HT1080 (cell line): ENCODE measurements around the gene STOM. TPM values are rescaled to one million over a fixed set of nuclear protein-coding genes. Genes with fewer than 3 reads are reported as not detected.

ENCODE experiments used
- DNase-seq: peaks from one replicate; pipeline ENCODE4 v3.0.0-alpha.2; 2015; ENCODE audit warnings: low read depth
- total RNA-seq: library from RNA; depleted of rRNA; stranded (reverse); fragments of >200 nt; shearing (Covaris generic); gene quantifications from 2 replicates; pipeline ENCODE4 v1.2.3, GENCODE V29; 2014

The STOM gene
- total RNA-seq, 1 experiment from 2014 or later, result 5.4 TPM

DNA sequence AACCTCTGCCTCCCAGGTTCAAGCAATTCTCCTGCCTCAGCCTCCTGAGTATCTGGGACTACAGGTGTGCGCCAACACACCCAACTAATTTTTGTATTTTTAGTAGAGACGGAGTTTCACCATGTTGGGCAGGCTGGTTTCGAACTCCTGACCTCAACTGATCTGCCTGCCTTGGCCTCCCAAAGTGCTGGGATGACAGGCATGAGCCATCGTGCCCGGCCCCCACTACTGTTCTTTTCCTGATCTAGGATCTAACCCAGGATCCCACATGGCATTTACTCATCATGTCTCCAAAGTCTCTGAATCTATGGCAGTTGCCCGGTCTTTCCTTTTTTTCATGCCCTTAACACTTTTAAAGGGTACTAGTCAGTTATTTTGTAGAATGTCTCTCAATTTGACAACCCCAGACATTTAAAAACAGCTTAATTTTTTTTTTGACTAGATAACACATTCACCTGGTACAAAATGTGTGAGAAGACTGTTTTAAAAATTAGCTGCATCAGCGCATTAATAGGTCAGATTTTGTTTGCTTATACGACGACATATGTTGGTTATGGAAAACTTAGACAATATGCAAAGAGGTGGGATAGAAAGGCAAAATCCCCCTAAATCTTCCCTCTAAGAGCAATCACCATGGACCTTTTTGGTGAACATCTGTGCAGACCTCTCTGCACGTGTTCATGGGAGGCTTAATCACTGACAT is 46.5 kb downstream of the STOM start:
- no peak for DNase-seq

DNA sequence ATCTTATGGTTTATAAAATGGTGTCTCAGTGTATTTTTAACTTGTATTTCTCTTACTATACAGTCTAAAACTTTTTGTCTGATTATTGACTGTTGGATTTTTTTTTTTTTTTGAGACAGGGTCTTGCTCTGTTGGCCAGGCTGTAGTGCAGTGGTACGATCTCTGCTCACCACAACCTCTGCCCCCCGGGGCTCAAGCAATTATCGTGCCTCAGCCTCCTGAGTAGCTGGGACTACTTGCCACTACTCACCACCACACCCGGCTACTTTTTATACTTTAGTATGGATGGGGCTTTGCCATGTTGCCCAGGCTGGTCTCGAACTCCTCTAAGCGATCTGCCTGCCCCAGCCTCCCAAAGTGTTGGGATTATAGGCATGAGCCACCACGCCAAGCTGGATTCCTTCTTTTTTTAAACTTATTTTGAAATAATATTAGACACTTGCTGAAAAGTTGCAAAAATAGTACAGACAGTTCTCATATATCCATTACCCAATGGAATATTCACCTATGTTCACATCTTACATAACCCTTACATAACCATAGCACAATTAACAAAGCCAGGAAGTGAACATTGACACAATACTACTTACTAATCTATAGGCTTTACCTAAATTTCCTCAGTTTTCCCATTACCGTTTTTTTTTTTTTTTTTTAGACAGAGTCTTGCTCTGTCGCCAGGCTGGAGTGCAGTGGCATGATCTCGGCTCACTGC is 47.2 kb downstream of the STOM start:
- DNase-seq, result no peak

DNA sequence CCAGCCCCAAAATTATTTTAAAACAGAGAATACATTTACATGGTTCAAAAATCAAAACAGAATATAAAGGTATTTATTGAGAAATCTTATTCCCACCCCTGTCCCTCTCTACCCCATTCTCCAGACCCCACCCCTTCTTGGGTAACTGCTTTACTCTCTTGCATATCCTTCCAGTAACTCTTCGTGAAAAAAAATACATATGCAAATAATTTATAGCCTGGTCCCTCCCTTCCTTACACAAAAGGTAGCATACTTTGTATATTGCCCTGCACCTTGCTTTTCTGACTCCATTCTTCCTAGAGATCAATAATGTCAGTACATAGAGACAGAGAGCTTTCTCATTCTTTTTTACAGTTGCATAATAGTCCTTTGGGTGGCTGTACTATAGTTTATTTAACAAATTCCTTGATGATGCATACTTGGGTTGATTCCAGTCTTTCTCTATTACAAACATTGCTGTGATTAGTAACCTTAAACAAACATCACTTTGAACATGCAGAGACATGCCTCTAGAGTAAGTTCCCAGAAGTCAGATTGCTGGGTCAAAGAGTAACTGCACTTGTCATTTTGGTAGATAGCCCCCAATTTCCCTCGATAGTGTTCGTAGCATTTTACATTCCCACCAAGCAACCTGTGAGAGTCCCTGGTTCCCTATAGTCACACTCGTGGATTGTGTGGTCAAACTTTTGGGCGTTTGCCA is 47.9 kb downstream of the STOM start:
- DNase-seq, result peak; percentile 93

DNA sequence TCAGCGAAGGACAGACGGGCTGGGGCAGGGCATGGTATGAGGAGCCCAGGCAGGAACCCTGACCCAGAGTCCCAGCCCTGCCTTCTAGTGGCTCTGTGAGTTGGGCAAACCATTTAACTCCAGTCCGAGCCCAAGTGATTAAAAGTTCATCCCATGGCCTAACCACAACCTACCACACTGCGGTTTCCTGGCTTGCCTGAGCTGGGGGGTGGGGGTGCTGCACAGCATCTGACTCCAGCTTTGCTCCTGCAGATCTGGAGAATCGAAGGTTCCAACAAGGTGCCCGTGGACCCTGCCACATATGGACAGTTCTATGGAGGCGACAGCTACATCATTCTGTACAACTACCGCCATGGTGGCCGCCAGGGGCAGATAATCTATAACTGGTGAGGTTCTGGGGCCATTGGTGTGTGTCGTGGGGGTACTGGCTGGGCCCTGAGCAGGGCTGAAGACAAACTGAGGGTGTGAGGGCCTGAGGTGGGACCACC is 49.0 kb downstream of the STOM start:
- DNase-seq, result peak; percentile 79

DNA sequence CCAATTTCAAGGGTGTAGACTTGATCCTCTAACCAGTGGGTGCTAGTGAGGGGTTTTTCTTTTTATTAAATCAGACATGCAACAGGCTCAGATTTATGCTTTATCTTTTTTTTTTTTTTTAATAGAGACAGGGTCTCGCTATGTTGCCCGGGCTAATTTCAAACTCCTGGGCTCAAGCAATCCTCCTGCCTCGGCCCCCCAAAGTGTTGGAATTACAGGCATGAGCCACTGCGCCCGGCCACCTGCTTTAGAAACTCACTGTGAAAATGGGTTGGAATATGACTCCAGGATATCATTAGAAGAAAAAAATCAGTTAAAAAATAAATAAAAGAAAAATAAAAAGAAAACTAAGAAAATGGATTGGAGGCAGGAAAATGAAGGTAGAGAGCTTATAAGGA is 50.7 kb downstream of the STOM start:
- DNase-seq, result no peak

DNA sequence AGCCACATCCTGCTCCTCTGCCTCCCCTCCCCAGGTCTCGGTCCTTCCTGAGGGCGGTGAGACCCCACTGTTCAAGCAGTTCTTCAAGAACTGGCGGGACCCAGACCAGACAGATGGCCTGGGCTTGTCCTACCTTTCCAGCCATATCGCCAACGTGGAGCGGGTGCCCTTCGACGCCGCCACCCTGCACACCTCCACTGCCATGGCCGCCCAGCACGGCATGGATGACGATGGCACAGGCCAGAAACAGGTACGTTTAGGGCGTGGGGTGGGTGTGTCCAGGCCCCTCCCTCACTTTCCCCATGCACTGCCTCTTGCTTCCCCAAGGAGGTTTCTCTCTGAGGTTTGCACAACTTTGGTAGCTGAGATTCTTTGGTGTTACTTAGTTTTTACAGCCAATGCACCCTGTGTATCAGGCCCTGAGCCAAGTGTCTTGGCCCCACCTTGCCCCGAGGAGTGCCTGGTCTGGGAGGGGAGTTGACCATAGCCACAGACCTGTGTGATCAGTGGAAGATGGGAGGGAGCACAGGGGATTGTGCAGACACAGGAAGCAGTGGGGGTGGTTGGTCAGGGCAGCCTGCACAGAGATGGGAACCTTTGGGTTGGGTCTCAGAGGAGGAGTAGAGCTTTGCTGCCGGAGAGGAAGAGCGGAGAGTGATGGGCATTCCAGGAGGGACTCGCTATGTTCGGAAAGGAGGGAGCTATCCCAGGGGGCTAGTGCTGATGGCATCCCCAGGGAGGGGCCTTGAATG is 51.2 kb downstream of the STOM start:
- DNase-seq, result no peak

DNA sequence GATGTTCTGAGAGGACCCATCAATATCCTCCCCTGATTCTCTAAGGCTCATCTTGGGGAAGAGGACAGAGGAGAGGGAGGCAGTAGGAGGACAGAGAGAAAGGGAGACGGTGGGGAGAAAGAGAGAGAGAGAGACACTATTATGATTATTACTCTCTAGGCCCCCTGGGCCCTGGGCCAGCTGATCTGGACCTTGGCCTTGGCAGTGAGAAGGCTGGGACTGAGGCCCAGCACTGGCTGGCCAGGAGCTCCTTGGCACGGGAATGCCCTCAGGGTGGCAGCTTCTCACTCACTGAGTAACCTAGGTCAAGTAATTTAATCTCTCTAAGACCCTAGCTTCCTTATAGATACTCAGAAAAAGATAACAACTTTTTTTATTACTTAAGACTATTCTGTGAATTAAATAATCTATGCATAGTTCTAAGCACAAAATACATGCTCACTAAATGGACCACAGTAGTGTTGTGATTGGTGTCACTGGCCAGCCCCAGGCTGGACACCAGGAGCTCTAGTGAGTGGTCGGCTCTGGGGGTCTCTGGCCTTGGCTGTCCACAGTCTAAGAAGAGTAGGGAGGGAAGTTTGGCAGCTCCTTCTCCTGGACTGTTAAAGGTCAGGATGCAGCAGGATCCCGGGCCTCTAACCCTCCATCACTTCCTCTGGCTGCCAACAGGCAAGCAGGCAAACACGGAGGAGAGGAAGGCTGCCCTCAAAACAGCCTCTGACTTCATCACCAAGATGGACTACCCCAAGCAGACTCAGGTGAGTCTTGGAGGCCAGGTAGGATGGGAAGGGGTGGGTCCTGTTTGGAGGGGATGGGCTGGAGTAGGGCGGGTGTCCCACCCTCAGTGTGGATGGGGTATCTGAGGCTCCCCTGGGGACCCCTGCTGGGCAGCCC is 52.1 kb downstream of the STOM start:
- no peak for DNase-seq

DNA sequence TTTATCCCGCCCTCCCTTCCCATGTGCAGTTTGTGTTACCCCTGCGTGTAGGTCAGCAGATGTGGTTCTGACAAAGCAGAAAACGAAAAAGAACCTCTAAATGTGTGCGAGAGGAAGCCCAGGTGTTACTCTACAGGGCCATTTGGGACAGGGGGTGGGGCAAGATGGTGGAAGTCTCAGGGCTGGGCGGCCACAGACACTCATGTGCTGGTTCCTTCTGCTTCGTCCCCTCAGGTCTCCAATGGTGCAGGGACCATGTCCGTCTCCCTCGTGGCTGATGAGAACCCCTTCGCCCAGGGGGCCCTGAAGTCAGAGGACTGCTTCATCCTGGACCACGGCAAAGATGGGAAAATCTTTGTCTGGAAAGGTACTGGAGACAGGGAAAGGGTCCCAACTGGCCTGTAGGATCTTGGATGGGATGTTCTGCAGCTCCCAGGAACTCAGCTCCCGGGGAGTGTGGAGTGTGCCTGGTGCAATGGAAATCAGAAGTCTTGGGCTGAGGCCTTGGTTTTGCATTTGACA is 53.1 kb downstream of the STOM start:
- DNase-seq, result no peak

DNA sequence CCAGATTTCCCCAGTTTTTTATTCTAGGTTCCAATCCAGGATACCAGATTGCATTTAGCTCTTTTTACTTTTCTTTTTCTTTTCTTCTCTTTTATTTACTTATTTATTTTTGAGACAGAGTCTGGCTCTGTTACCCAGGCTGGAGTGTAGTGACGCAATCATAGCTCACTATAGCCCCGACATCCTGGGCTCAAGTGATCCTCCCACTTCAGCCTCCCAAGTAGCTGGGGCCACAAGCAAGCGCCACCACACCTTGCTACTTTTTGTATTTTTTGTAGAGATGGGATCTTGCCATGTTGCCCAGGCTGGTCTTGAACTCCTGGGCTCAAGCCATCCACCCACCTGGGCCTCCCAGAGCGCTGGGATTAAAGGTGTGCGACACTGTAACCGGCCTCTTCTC is 53.7 kb downstream of the STOM start:
- no peak for DNase-seq

DNA sequence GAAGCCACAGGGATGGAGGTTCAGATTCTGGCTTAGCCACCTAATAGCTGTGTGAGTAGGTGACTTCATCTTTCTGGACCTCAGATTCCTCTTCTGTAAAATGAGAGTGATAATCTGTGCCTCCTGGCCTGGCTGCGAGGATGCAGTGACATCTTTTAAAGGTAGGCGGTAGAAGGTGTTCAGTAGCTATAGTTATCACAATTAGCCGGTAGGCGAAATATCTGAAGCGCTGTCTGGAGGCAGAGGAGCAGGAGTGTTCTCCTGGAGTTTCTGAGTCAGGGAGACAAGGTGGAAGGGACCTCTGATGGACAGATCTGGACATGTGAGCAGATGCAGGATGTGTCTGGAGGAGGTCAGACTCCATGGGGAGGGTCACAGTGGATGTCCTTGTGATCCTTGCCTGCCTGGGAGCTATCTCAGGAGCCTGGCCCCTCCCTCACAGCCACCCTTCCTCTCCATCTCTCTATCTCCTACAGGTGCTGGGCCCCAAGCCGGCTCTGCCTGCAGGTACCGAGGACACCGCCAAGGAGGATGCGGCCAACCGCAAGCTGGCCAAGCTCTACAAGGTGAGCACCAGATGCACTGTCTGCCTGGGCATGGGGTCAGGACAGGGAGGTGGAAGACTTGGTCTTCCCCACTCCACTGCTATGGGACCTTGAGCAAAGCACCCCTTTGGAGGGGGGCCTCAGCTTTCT is 56.4 kb downstream of the STOM start:
- DNase-seq, result no peak

DNA sequence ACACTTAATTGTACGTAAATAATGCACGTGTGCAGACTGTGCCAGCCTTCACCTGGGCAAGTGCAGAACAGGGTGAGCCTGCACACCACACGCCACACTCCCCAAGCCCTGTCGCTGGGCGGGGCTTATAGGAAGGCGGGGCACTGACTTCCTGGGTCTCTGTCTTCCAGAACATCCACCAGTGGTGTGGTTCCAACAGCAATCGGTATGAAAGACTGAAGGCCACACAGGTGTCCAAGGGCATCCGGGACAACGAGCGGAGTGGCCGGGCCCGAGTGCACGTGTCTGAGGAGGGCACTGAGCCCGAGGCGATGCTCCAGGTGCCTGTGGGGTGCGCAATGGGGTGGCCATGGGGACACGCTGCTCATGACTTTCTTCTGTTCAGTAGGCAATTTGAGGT is 57.9 kb downstream of the STOM start:
- no peak for DNase-seq

DNA sequence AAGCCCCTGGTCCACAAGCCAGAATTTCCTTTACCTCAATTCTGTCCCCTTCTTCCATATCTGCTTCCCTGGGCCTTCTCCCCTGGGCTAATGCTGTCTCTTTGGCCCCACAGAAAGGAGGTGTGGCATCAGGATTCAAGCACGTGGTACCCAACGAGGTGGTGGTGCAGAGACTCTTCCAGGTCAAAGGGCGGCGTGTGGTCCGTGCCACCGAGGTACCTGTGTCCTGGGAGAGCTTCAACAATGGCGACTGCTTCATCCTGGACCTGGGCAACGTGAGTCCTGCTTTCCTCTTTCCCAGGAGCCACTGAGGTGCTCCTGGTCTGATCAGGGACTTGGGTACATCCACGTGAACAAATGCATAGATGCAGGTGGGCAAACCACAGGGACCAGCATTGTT is 59.5 kb downstream of the STOM start:
- DNase-seq, result no peak

DNA sequence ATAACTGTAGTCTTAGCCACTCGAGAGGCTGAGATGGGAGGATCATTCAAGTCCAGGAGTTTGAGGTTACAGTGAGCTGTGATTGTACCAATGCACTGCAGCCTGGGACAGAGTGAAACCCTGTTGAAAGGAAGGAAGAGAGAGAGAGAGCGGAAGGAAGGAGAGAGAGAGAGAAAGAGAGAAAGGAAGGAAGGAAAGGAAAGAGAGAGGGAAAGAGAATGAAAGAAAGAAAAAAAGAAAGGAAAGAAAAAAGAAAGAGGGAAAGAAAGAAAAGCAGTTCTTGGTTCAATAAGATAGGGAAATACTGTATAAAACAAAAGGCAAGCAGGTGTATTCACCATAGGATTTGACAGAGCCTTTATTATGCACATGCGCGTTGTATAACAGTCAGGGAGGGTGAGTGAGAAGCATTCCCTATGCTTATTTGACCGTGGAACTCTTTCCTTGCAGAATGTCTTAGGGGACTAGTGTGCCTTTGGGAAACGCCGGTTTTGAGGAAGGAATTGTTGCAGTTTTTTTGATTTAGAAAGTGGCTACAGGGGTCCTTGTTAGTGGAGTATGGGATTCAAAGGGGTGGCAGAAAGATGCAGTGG is 60.1 kb downstream of the STOM start:
- no peak for DNase-seq

DNA sequence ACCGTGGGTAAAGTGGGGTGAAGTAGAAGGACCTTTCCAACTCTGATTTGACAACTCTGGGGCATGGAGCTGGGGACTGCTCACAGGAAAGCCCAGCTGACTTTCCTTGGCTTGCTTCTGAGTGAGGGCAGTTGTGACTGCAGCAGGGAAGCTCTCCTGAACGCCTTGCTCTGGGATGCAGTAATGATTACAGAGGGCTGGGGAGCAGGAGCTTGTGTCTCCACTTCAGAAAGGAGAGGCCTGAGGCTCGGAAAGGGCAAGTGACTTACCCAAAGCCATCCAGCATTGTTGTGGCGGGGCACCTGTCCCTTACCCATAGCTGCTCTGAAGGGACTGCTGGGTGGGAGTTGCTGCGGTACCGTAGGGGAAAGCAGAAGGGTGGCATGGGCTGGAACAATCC is 60.9 kb downstream of the STOM start:
- no peak for DNase-seq

DNA sequence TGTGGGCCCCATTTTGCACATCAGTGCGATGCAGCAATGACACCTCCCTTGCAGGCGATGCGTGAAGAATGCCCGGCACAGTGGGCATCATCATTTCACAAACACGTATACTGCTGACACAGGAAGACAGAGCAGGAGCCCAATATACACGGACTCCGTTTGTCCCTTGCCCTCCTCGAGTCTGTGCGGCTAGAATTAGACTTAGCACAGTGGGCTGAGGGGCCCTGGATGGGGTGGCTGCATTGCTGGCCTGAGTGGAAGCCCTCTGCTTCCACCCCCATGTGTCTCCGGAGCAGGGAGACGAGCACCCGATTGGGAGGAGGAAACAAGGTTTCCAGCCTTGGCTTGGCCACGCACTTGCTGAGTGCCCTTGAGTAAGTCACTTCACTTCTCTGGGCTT is 61.3 kb downstream of the STOM start:
- no peak for DNase-seq

DNA sequence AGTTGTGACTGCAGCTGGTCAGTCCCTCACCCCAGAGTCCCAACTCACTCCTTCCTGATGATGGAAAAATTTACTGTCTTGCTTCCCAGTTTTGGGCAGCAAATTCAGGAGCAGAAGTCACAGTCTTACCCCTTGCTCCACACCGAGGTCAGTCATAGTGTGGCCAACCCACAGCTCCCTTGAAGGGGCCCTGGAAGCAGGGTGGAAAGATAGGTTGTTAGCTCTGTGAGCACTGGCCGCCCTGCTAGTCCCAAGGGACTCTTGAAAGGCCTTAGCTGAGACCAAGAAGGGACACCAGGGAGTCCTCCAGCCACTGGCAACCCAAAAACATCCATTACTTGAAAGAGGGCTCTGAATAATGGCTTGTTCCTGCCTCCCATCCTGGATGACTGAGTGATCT is 62.1 kb downstream of the STOM start:
- no peak for DNase-seq

DNA sequence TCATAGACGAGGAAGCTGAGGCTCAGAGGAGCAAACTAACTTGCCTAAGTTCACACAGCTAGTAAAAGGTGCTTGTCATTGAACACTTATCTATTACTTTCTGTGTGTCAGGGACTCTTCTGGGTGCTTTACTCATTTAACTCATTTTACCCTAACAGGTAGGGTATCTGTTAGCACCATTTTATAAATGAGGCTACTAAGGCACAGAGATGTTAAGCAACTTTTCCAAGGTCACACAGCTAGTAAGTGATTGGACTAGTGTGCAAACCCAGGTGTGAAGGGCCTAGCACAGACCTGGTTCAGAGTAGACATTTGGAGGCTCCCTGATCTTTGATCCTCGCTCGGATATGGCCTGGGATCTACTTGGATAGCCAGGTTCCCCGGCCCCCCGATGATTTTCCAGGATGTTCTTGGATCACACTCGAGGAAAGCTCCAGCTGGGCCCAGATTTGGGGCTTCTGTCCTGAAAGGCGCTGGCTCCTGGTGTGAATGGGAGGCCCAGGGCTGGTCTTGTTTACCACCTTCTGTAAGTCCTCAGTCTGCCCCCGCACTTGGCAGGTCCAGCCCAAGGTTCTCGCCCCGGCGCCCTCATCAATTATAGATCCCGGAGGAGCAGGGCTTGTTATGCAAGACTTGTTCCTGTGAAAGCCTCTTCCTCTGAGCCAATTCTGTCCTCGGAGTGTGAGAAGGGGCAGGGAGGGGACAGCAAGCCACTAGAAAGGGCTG is 64.6 kb downstream of the STOM start:
- no peak for DNase-seq

DNA sequence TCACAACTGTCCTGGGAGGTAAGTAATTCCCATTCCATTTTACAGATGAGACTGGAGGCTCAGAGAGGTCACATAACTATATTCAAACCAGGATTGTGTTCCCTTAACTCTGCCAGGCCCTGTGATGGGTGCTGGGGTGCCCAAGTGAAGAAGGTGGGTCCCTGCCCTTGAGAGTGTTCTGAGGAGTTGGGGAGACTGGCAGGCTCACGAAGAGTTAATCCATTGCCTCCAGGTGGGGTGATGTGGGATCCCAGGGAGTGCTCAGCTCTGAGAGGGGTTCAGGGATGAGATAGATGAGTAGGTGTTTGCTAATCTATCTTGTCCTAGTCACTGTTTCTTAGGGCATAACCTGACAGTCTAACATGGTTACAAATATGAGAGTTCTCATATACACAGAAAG is 65.3 kb downstream of the STOM start:
- DNase-seq, result no peak
